Stimulated activated CD8-positive, alpha-beta memory T cell treated with anti-CD3 and anti-CD28 coated beads, Interleukin-4, amount 100 ng/mL, for 1 hour (primary cell): Measurements from ENCODE around the gene TRIP12.
A peak's percentile ranks its signal among the peaks of the same experiment; 100 is the strongest.
"Not testable (repeated sequence)": the region's sequence is repeated elsewhere in the genome, so short reads cannot be mapped to it uniquely, and the experiment has no call there.

ENCODE experiments used
- DNase-seq, 2 donors: peaks; one replicate each; pipeline ENCODE4 v3.0.0-alpha.2; 2020; ENCODE audit warnings: low read depth in 2 of 2, low spot score in 1 of 2

The TRIP12 gene

DNA sequence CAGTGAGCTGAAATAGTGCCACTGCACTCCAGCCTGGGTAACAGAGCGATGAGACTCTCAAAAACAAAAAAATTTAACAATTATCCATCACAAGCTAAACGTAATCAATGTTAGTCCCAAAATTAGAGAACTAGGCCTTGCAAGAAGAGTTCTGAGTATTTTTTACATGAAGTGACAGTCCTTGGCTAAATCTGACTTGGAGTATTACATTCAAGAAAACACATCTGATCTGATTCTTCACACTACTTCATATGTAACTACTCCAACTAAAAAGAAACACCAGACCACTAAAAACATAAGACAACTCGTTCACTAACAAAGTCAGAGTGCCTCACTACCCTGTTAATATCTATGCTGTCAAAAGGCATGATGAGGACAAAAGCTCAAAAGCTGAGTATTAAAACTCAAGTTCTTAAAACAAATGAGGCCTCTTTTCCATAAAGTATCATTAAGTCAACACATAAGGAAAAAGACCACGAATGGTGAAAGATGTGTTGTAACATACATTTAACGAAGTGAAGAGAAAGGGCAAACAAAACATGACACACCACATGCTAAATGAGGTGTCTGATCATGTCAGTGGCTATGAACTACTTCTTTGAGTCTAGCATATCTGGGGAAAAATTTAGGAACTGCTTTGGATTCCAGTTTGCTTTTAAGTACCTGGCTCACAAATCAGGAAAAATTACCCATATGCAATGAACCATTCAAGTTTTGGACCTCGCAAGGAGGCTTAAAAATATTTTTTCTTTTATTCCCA, 42.4 kb downstream of the TRIP12 start:
- no peak for DNase-seq

DNA sequence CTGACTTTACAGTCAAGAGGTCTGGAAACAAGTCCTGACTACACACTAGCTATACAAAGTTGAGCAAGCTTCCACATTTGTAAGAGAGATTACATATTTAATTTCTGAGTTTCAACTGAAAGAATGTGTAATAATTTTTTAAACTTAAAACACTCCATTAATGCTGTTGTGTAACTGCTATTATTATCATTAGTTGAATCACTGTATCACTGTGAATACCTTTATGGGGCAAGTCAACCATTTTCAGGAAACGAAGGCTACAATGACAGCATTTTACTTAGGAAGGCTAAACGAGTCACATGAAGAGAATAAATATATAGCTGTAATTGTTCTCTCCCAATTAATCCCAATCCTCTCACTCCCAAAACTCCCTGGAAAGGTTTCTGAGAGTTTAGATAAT, 46.3 kb downstream of the TRIP12 start:
- no peak for DNase-seq

DNA sequence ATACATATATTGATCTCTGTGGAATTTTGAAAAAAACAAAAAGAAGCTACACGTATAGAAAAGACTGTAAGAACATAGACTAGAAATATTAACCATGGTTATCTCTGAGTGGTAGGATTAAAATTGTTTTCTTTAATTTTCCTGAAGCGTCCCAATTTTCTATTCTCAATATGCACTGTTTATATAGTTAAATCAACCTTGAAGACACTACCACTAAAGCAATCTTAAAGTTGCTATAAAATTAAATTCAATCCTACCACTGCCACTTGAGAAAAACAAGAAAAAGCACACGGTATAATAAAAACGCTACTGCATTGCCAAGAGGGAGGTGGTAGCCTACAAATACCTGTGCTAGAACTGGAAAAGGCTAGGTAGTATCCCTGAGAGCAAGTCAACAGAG, 47.2 kb downstream of the TRIP12 start:
- no peak for DNase-seq

DNA sequence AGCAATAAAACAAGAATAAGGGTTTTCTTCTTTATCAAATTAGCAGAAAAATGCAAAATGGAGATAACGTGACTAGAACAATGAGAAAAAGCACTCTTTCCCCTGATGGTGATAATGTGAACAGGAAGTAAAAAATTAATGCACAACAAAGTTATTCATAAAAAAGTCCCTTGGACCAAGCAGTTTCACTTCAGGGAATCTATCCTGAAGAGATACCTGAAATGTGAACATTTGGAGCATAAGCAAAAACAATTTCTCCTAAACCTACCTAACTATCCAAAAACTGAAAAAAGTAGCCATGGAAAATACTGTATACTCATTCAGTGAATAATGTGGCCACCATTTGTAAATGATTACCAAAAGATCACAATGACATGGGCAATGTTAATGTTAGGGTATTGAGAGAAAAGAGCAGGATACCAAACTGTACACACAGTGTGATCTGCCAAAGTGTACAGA, 48.7 kb downstream of the TRIP12 start:
- no peak for DNase-seq

DNA sequence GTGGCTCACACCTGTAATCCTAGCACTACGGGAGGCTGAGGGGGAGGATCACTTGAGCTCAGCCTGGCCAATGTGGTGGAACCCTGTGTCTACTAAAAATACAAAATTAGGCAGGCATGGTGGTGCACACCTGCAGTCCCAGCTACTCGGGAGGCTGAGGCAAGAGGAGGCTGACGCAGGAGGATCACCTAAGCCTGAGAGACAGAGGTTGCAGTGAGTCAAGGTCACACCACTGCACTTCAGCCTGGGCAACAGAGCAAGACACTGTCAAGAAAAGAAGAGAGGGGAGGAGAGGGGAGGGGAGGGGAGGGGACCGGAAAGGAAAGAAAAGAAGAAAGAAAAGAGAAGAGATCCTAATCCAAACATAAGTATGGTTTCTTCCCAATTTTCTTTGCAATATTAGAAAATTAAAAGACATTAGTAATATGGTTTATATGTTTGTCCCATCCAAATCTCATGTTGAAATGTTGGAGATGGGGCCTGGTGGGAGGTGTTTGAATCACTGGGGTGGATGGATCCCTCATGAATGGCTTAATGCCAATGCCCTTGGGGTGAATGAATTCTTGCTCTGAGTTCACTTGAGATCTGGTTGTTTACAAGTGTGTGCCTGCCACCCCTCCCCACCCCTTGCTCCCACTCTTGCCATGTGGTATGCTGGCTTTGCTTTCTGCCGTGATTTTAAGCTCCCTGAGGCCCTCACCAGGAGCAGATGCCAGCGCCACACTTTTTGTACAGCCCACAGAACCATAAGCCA, 50.7 kb downstream of the TRIP12 start:
- no peak for DNase-seq

DNA sequence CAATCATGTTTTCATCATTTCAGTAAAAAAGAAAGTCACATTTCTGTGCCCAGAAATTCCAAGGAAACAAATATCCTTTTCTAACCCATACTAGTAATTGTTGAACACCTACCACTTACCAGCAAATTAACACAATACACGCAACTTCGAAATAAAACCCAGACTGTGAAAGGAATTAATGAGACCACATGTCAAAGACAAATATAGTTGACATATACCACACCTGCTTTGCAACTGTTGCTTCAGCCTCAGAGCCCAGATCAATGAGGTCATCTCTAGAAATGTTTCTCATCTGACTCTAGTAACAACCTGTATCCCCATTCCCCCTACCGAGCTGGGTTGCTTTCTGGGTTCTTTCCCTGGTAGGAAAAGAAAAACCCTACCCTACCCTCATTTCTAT, 52.6 kb downstream of the TRIP12 start:
- no peak for DNase-seq

DNA sequence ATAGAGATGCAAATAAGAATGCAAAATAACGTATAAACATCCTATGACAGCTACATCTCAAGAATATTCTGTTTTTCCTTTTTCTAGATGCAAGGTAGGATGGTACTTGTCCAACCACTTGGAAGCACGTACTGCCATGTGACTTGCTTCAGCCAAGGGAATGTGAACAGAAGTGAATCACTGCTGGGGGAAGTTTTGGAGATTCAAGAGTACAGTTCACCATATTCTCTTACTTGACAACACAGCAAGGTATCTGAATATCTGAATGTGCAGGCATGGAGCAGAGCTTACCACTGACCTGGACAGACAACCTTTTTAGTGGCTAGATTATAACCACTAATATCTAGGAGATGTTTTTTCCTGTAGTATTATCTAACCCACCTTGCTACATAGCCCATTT, 53.0 kb downstream of the TRIP12 start:
- DNase-seq = no peak

DNA sequence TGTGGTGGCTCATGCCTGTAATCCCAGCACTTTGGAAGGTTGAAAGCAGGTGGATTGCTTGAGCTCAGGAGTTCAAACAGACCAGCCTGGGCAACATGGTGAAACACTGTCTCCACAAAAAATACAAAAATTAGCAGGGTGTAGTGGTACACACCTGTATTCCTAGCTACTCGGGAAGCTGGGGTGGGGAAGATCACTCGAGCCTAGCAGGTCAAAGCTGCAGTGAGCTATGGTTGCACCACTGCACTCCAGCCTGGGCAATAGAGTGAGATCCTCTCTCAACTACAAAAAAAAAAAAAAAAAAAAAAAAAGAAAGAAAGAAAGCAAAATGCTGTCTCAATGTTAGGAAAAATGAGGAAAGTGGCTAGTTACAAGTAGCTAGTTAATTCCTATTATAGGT, 56.8 kb downstream of the TRIP12 start:
- DNase-seq = no peak

DNA sequence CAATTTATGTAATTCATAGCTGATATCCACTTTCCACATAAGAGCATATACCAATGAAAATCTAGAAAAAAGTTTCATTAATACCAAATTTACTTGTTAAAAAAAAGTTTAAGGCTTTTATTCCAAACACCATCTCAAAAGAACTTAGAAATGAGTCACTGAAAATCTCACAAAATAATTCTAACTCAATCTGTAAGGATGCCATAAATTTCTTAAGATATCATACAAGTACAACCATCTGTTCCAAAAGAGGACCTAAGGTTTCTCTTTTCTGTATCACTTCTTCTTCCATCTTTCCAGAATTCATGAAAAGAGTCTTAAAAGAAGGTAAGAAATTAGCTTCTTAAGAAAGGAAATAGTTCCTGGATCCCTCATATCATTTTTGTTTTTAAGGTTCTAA, 60.4 kb downstream of the TRIP12 start:
- no peak for DNase-seq

DNA sequence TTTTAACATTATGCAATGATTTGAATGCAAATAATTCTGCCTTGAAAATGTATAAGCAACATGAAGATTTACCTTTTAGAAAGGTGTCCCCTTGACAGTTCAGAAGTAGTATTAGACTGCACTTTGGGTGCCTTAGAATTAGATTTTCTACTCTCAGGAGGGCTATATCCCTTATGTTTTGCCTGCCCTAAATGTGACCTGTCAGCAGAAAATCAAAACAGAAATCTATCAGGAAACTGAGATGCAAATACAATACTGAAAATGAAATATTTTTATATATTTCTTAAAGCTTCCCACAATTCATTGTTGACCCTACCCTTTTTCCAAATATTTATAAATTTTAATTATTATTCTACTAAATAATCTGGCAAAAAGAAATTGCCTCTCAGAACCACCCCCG, 61.5 kb downstream of the TRIP12 start:
- no peak for DNase-seq

DNA sequence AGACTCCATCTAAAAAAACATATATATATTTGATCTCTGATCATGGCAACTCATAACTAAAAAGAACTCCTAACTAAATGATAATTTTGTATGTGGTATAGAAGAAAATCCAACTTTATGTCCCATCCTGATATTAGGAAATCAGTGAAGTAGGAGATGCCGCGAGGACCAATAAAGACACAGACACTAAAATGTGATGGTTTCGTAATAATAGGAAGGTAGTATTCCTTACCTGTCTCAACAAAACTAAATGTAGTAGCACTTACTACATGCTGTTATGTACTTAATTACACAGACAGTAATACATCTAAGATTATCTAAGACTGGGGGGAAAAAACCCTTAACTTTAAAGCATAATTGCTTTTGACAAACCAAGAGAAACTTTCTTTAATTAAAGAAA, 63.5 kb downstream of the TRIP12 start:
- DNase-seq = no peak

DNA sequence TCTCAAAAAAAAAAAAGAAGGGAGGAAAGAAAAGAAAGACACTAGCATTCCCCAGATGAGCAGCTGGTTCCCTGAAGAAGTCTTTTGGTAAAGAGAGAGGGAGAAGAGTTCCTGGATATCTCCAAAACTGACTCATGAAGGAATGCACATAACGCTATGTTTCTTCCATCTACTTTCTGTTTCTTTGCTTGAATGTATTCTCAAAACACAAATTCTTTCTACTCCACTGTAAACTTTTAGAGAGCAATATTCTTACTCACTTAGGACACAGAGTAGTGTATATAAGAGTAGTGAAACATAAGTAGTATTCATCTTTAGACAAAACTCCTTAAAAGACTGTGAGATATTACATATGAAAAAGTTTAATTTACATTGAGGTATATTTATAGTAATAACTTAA, 64.2 kb downstream of the TRIP12 start:
- DNase-seq = no peak

DNA sequence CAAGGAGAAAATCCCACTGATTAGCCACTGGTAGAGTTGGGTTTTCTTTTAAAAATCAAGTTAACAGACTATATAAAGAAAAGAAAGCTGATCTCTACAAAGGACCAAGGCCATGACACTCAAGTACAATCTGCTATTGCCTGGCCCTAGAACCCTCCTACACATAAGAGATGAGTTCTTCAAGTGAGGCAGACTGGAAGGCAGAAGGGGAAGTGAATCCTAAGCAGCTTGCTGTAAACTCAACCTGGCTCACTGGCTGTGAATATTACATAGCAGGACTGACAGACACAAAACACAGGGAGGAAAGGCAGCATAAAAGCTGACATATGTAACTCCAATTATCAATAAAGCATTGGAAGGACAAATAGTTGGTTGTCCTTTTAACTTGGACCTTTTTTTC, 65.4 kb downstream of the TRIP12 start:
- DNase-seq = no peak

DNA sequence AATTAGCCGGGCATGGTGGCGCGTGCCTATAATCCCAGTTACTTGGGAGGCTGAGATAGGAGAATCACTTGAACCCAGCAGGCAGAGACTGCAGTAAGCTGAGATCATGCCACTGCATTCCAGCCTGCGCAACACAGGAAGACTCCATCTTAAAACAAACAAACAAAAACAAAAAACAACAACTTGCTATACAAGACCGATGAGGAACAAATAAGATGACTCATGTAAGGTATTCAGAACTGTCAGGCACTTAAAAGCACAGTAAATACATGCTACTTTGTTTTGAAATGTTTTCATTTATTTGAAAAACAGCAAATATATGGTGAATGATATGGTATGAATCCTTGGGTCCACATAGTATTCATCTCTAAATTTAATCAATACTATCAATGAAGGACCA, 66.7 kb downstream of the TRIP12 start:
- DNase-seq = no peak

DNA sequence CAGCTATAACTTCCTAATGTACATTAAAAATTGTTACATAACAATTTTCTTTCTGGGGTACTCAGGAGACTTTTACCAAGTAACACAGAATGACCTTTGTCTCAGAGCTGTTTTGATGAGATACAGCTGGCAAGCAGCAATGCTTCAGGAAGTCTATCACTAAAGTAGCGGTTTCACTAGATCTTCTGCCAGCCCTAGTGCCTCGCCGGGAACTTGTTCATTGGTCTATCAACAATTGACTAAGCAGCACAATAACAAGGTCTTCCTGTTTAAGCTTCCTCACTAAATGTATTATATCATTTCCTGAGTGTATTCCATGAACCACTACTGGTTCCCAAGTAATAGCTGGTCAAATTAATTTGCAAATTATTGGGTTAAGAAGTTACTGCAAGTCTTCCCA, 69.2 kb downstream of the TRIP12 start:
- DNase-seq = peak in 1 of 2 donors; percentile 18

DNA sequence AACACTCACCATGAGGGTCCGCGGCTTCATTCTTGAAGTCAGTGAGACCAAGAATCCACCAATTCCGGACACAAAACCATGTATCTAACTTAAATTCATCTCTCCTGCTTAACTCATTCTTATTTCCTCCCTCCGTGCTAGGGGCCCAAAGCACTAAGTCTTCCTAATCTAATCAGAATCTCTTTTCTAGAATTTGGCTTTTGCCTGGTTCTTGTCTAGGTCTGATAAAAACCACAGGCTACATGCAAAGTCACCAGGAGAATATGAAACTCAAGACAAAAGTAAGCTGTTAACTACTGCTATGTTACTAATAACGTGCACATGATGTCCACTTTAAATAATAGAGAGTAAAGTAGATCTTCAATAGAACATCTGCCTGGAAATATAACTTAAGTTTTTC, 69.9 kb downstream of the TRIP12 start:
- no peak for DNase-seq

DNA sequence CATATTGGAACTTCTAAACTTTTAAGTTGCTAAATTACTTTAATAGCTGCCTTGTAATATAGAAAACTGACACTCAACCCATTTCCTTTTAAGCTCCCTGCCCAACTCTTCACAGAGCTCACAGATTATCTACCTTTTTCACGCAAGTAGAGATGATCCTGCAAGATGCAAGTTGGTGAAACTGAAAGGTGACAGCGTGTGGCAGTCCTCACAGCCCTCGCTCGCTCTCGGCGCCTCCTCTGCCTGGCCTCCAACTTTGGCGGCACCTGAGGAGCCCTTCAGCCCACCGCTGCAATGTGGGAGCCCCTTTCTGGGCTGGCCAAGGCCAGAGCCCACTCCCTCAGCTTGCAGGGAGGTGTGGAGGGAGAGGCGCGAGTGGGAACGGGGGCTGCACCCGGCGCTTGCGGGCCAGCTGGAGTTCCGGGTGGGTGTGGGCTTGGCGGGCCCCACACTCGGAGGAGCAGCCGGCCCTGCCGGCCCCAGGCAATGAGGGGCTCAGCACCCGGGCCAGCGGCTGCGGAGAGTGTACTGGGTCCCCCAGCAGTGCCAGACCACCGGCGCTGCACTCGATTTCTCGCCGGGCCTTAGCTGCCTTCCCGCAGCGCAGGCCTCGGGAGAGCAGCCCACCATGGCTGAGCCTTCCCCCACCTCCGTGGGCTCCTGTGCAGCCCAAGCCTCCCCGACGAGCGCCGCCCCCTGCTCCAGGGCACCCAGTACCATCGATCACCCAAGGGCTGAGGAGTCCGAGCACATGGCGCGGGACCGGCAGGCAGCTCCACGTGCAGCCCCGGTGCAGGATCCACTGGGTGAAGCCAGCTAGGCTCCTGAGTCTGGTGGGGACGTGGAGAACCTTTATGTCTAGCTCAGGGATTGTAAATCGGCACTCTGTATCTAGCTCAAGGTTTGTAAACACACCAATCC, 71.2 kb downstream of the TRIP12 start:
- DNase-seq = not testable (repeated sequence)

DNA sequence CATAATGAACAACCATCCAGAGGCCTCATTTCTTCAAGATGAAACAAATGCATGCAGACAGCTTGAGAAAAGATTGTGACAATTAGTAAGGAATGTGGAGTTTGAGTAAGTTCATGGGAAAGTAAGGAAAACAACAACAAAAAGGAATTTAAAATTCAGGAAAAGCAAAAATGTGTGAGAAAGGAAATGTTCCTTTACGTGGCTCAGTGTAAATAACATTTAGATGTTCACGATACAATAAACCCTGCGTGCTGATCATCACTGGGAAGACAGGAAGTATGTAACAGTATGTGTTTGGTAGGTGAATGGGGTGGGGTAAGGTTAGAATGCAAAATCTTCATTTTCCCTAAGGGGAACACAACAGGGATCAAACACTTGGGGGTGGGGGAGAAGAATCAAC, 72.7 kb downstream of the TRIP12 start:
- no peak for DNase-seq

DNA sequence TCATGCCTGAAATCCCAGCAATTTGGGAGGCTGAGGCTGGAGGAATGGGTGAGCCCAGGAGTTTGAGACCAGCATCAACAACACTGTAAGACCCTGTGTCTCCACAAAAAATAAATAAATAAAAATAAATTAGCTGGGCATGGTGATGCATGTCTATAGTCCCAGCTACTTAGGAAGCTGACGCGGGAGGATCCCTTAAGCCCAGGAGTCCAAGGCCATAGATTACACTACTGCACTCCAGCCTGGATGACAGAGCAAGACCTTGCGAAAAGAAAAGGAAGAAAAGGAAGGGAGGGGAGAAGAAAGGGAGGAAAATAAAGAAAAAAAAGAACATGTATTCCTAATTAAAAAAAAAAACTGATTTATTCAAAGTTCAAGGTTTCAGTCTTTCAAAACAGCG, 78.2 kb downstream of the TRIP12 start:
- DNase-seq = no peak

DNA sequence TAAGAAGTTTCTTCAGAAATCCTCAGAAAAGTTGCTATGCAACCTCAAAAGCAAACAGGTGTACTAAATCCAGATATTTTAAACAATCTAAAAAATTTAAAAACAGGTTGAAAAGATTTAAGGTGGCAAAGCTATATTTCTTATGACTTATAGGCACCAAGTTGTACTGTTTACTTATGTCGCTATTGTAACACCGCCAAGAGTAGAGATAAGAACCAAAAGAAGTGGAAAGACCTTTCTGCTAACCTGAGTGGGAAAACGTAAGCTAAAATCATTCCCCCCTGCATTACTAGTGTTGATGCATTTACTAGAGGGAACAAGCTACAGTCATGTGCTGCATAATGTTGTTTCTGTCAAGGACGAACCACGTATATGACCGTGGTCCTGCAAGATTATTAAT, 83.1 kb downstream of the TRIP12 start:
- DNase-seq = no peak

DNA sequence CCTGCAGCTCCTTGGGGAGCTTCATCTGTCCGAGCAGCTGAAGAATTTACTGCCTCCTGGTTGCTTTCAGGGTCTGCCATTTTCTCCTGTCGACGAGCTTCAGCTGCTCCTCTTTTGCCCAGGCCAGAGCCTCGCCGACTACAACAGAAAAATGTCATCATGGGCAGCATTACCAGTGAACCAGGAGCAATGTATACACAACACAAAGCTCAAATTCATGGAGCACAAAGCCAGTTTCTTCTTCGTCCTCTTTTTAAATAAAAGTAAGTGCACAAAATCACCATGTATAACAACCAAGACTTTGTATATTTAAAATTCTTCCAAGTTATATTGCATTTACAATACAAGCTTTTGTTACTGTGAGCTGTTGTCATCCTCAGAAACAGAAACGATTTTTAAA, 85.0 kb downstream of the TRIP12 start:
- DNase-seq = no peak
